ENCODE measurements around the gene LANCL3. TPM values are rescaled to one million over a fixed set of nuclear protein-coding genes. Genes with fewer than 3 reads are reported as not detected.
A peak's percentile ranks its signal among the peaks of the same experiment; 100 is the strongest.

Gene LANCL3
- total and polyA plus RNA-seq, 7 donors, result 0.01 to 0.30 (median 0.06) TPM

DNA sequence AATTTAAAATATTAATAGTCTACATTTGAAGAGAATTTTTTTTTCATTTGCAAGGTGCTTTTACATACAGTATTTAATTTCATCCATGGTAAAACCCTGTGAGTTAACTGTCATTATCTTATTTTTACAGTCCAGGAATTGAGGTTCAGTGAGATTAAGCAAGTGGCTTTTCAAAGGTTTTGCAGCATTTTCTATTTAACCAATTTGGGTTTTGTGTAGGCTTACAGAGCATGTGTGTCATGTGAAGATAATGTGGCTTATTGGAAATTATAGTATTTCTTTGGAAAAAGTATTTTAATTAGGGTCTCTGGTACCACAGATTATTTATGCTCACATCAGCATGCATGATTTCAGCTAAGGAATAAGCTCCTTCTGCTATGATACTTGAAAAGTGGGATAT lies 118.7 kb downstream of the LANCL3 start:
- Histone ChIP-seq H3K27ac (no peak overlapping the region), H3K4me1 (no peaks in the 10 kb centered on the region), H3K36me3 (ENCODE audit: insufficient read depth in 1 of 2, low read depth in 1 of 2) (no peaks in the 10 kb centered on the region), H3K27me3 (ENCODE audit: insufficient read depth in 3 of 3, low read length in 2 of 3) (no peaks in the 10 kb centered on the region), H3K4me3 (no peak overlapping the region), H3K9me3 (no peaks in the 10 kb centered on the region)
- no peak for ATAC-seq
- no peak for TF ChIP-seq CTCF (IDR thresholded peaks at IDR 0.05)
- intact Hi-C loops (cut with DNase I), result no loop called here
- no peak for DNase-seq

- H3K36me3 ChIP-seq (ENCODE audit: insufficient read depth in 1 of 2, low read depth in 1 of 2), result no peaks in the 10 kb centered on the region
- H3K4me3 ChIP-seq, result no peak overlapping the region
- 82 to 92% (median 85%) methylated on average over 3 of the region's 3 CpGs for WGBS, 3 donors
- TF ChIP-seq CTCF (IDR thresholded peaks at IDR 0.05), result no peak
- no peaks in the 10 kb centered on the region for H3K4me1 ChIP-seq
- H3K27ac ChIP-seq, result no peak overlapping the region
- intact Hi-C loops (cut with DNase I), result no loop called here
- no peaks in the 10 kb centered on the region for H3K9me3 ChIP-seq
- no peak for DNase-seq
- no peak for ATAC-seq
- H3K27me3 ChIP-seq (ENCODE audit: insufficient read depth in 3 of 3, low read length in 2 of 3), result peaks cover 0 to 3% (median 0%) of the 10 kb centered on the region in 3 donors
These were observed 121.5 kb downstream of the LANCL3 start for GRCh38 chrX:37692918-37693317.

DNA sequence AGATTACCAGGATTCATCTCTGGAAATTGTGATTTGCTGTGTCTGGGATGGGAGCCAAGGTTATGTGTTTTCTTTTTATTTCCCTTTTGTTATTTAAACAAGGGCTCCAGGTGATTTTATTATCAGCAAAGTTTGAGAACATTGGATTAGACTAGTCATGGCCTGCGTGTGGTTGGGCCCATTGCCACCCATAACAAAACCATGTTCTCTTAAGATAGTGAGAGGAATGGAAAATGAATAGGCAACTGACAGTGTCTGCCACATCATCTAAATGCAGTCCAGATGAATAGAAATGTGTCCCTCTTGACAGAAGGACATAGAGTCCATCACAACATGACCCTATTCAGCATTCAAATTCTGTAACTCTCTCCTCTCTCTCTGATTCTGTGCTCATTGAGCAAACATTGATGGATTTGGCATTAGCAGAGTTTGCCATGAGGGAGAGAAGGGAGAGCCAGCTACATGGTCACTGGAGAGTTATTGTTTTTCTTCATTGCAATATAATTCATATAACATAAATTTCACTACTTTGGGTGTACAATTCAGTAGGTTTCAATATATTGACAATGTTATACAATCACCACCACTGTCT lies 125.8 kb downstream of the LANCL3 start:
- Histone ChIP-seq H3K4me3 (no peak overlapping the region), H3K9me3 (no peaks in the 10 kb centered on the region), H3K27me3 (ENCODE audit: insufficient read depth in 3 of 3, low read length in 2 of 3) (peaks cover 0 to 3% (median 0%) of the 10 kb centered on the region in 3 donors), H3K36me3 (ENCODE audit: insufficient read depth in 1 of 2, low read depth in 1 of 2) (no peaks in the 10 kb centered on the region), H3K4me1 (peaks cover 8% of the 10 kb centered on the region), H3K27ac (no peak overlapping the region)
- intact Hi-C loops (cut with DNase I), result no loop called here
- ATAC-seq (no peak), DNase-seq (no peak)
- TF ChIP-seq CTCF (IDR thresholded peaks at IDR 0.05), result no peak
- 41 to 71% (median 56%) methylated on average over 1 of the region's 1 CpG for WGBS, 3 donors

DNA sequence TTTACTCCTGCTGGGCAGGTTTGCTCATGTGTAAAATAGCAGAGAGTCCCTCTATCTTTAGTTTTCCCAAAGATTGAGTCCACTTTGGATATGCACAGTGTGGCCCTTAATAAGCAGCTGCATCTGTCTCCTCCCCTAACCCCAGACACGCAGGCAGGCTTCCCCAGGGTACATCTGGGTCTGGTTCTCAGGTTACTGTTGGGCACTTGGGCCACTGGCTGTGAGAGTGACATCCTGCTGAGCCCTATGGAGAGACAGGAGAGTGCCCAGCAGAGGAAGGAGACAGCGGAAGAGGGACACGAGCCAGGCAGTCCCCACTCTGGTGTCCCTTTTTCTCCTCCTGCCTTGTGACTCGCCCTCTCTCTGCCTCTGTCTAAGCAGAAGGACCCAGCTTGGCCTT lies 130.1 kb downstream of the LANCL3 start:
- TF ChIP-seq CTCF (IDR thresholded peaks at IDR 0.05), result no peak
- ATAC-seq (peak; percentile 97 to 99 (median 98)), DNase-seq (peak; percentile 28 to 72)
- Histone ChIP-seq H3K36me3 (ENCODE audit: insufficient read depth in 1 of 2, low read depth in 1 of 2) (no peaks in the 10 kb centered on the region), H3K4me1 (peaks cover 8% of the 10 kb centered on the region), H3K9me3 (no peaks in the 10 kb centered on the region), H3K27me3 (ENCODE audit: insufficient read depth in 3 of 3, low read length in 2 of 3) (peaks cover 0 to under 1% (median 0%) of the 10 kb centered on the region in 3 donors), H3K27ac (peak overlapping the region; percentile 76), H3K4me3 (peak overlapping the region; percentile 39)
- intact Hi-C loops (cut with DNase I), result no loop called here
- WGBS, 3 donors, result 23 to 35% (median 31%) methylated on average over 4 of the region's 4 CpGs

DNA sequence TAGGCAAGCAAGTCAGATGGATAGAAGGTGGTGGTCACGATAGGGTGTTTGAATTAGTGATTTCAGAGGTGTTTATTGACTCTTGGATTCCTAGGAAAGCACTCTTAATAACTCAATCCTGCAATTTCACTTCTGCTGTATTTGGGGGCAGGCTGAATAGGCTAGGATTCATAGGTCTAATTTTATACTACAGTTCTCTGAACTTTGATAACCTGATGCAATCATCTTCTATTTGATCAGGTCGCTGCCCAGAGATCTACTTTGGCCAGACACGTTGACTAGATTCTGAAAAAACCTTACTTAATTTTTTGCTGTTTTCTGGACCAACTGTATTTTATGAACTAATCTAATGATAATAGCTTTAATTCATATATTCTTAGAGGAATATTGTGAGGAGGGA lies 140.5 kb downstream of the LANCL3 start:
- no peak for TF ChIP-seq CTCF (IDR thresholded peaks at IDR 0.05)
- no peak overlapping the region for H3K4me3 ChIP-seq
- no peaks in the 10 kb centered on the region for H3K9me3 ChIP-seq
- intact Hi-C loops (cut with DNase I), result no loop called here
- no peak for DNase-seq
- H3K36me3 ChIP-seq (ENCODE audit: insufficient read depth in 1 of 2, low read depth in 1 of 2), result no peaks in the 10 kb centered on the region
- H3K4me1 ChIP-seq, result no peaks in the 10 kb centered on the region
- 29 to 52% (median 32%) methylated on average over 3 of the region's 3 CpGs for WGBS, 3 donors
- H3K27ac ChIP-seq, result peak overlapping the region; percentile 2
- H3K27me3 ChIP-seq (ENCODE audit: insufficient read depth in 3 of 3, low read length in 2 of 3), result no peaks in the 10 kb centered on the region
- peak in 2 of 4 donors; percentile 55 to 69 for ATAC-seq
